ENCODE results near the gene PRKCE.

- TF ChIP-seq CTCF (IDR thresholded peaks at IDR 0.05 in 2 of 3, conservative IDR thresholded peaks at IDR 0.05 in 1 of 3; ENCODE audit: borderline replicate concordance in 1 of 3, insufficient read depth in 1 of 3, low read depth in 2 of 3, low read length in 2 of 3) (no peak), SIN3A (IDR thresholded peaks at IDR 0.05; ENCODE audit: low read depth) (no peak), ZFX (IDR thresholded peaks at IDR 0.05) (no peak), REST (IDR thresholded peaks at IDR 0.05; ENCODE audit: low read depth) (no peak), CEBPB (IDR thresholded peaks at IDR 0.05; ENCODE audit: low read depth) (no peak), RAD21 (IDR thresholded peaks at IDR 0.05; ENCODE audit: low read depth) (no peak), POLR2AphosphoS5 (IDR thresholded peaks at IDR 0.05; ENCODE audit: low read depth, low read length) (no peak), ZBTB33 (IDR thresholded peaks at IDR 0.05; ENCODE audit: extremely low read depth, insufficient replicate concordance, low read length) (no peak)
Observed at GRCh38 chr2:45864121-45864520, 212.6 kb downstream of the PRKCE start.
